Endothelial cell of hepatic sinusoid (primary cell): ENCODE measurements around the gene MTLN.
"Not testable (repeated sequence)": the region's sequence is repeated elsewhere in the genome, so short reads cannot be mapped to it uniquely, and the experiment has no call there.

Experiments
- in situ Hi-C: cut with HindIII; loops from 2 replicates; pipeline ENCODE4 v1.10.0; 2017; ENCODE audit warnings: low sequenced_read_pairs

MTLN gene

DNA sequence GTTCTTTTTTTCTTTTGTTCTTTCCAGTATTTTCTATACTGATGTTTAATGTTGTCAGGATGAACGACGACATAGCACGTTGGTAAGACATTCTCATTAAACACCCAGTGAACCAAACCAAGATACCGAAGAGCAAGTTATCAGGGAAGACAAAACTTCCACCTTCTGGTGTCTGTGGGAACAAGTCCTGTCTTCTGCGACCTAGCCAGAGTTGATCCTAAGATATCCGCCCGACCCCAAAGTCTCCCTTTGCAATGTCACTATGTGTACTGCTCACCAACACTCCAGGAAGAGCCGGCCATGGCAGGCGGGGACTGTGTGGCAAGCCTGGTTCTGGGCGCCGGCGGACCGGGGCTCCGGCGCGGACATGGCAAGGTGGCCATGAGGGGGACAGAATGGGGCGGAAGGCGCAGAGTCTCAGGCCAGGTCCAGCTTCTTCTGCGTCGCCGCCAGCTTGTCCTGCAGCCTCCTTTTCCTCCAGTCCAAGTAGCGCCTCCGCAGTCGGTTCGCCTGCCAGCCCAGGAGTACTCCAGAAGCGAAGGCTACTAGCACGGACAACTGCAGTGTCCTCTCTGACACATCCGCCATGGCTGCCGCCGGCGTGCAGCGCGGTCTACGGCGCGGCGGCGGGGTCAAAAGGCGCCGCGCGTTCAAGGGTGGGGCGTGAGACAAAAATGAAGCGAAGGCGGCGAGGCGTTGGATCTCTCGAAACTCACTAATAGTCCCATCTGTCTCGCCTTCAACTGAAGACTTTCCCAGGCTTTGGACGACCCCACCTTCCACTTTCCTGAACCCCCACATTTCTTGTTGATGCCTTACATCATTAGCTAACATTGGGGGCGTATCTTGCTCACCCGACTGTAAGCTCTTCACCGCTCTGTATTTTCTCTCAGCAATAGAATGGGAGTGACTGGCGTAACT, at the start of gene MTLN:
Gene MTLN, minus strand, starts transcription at position 610 of the 921 bp plus-strand sequence. Its CDS starts 22 bp downstream, at position 588.
- in situ Hi-C loops = no loop called here

GRCh38 chr2:110261910-110262309, 49.6 kb upstream of the MTLN start:
- in situ Hi-C loops = not testable (repeated sequence)

DNA sequence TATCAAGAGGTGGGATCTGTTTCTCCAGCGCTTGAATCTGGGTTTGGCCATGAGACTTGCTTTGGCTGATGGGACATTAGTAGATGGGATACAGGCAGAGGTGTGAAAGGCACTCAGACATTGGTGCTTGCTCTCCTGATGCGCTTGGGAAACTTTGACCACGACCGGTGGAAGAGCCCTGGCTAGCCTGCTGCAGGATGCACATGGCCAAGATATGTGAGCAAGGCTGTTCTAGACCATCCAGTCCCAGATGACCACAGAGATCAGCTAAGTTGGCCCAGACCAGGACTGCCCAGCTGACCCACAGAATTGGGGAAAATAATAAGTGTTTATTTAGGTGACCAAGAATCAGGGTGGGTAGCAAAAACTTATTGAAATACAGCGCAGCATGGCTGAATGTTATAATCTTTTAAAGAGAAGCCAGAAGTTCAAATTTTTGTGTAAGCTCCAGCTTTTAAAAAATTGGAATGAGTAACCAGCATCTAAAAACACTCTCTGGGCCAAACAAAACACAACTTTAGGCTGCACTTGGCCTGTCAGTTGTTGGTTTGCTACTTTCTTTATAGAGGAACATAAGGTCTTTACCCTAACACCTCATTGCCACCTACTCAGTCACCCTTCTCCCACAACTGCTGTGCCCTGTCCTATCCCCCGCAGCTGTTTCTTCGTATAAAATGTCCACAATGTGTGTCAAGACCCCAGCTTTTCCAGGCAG, 35.9 kb upstream of the MTLN start:
- in situ Hi-C loops = not testable (repeated sequence)

- in situ Hi-C loops = not testable (repeated sequence)
Measured at GRCh38 chr2:110245488-110246435, 33.4 kb upstream of the MTLN start.

DNA sequence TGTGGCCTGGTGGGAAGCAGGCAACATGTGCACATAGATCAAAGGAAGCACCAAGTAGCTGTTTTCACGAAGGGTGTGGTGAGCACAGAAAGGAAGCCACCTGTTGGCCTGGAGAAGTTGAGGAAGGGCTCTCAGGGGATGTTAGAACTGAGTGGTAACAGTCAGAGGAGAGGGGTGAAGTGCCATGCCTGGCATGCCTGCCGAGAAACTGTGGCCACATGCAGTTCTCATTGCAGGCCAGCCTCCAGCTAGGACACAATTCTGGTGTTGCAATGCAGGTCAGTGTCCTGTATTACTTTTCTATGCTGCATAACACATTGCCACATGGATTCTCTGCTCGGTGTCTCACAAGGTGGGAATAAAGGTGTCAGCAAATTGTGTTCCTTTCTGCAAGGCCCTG, 30.9 kb upstream of the MTLN start:
- in situ Hi-C loops = not testable (repeated sequence)

DNA sequence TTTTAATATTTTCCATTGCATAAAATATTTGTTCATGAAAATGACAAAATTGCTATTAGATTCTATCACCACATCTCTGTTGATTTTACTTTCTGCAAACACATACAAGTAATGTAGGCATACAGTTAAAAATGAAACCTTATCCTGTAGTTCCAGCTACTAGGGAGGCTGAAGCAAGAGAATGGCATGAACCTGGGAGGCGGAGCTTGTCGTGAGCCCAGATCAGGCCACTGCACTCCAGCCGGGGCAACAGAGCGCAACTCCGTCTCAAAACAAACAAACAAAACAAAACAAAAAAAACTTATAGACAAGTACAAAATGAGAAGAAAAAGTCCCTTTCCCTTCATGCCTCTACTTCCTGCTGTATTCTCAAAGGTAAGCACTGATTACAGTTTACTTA, 22.2 kb upstream of the MTLN start:
- in situ Hi-C loops = not testable (repeated sequence)

DNA sequence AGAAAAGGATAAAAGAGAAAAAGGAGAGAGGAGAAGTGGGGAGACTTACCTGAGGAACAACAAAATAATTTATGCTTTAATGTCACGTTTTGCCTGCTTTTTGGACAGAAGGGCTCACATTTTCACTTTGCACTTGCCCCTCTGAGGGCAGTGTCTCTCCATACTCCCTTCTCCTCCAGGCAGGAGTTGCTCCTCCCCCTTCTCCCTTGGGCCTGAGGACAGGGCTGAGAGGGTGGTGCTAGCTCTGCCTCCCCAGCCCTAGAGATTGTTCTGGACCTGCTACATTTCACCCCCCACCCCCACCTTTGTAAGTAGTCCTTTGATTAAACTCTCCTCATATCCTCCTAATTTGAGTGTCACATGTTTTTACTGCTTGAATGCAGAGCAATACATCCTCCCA, 17.5 kb upstream of the MTLN start:
- in situ Hi-C loops = not testable (repeated sequence)

- in situ Hi-C loops = not testable (repeated sequence)
Measured at GRCh38 chr2:110222626-110223025, 10.3 kb upstream of the MTLN start.

DNA sequence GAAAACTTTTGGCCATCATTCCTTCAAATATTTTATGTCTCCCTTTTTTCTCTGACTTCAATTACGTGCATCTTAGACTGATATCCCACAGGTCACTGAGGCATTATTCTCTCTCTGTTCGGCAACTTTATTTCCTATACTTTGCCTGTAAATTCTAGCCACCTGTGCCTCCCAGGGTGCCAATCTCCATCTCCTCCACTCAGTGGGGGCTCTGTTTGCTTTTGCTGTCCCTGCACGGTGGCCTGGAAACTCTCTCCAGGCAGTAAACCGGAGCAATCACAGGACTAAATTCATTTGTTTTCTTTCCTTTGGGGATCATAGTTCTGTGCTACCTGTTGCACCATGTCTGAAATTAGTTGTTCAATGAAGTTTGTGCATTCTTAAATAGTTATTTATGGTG, 9.6 kb upstream of the MTLN start:
- in situ Hi-C loops = no loop called here

- in situ Hi-C loops = no loop called here
Measured at GRCh38 chr2:110220190-110220564, 7.8 kb upstream of the MTLN start.

DNA sequence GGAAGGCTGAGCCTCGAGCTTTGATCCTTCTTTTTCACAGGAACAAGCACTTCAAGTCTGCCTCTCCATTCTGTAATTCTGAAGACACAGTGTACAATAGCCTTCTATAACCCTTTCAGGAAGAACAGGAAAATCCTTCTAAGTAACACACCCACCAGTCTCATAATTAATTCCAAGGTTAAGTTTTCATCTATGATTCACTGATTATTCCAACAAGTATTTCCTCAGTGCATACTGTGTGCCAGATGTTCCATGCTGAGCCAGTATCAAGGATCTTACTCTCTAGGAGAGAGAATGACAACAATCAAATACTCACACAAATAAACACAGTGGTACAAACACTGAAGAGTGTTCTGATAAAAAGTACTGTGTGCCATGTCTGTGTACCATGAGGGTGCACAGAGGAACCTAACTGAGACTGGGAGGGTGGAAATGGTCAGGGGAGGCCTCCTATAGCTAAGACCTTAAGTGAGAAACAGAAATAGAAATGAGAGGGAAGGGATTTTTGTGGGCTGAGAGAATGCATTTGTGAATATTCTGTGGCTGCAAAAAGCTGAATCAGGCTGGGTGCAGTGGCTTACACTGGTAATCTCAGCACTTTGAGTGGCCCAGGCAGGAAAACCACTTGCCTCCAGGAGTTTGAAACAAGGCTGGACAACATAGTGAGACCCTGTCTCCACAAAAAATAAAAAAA, 7.3 kb upstream of the MTLN start:
- in situ Hi-C loops = no loop called here

GRCh38 chr2:110218889-110219288, 6.5 kb upstream of the MTLN start:
- in situ Hi-C loops = not testable (repeated sequence)

GRCh38 chr2:110216803-110217202, 4.5 kb upstream of the MTLN start:
- in situ Hi-C loops = no loop called here

GRCh38 chr2:110216199-110216598, 3.9 kb upstream of the MTLN start:
- in situ Hi-C loops = no loop called here

DNA sequence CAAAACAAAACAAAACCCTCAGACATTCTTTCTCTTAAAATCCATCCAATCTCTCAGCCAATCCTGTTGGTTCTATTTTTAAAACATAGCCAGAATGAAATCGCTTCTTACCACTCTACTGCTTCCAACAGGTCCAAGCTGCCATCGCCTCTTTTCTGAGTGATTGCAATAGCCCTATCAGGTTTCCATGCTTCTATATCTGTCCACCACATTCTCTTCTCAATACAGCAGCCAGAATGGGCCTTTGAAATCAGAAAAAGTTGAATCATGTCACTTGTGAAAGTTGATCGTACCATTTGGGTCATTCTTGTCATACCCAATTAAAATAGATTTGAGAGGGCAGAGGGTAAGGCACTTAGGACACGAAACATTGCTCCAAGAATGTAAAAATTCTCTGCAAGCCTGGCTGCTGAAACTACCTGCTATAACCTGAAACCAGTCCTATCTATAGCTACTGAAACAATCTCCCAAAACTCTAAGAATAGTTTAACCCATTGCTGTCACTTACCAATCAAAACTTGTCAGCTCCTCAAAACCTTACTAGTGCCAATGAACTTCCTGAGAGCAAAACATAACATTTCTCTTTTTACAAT, 3.3 kb upstream of the MTLN start:
- in situ Hi-C loops = no loop called here

- in situ Hi-C loops = no loop called here
Measured at GRCh38 chr2:110215091-110215490, 2.7 kb upstream of the MTLN start.

DNA sequence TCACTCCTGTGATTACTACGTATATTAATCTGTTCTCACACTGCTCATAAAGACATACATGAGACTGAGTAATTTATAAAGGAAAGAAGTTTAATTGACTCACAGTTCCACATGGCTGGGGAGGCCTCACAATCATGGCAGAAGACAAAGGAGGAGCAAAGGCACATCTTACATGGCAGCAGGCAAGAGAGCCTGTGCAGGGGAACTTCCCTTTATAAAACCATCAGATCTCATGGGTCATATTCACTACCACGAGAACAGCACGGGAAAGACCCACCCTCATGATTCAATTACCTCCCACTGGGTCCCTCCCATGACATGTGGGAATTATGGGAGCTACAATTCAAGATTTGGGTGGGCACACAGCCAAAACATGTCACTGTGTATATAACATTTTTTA, 1.2 kb upstream of the MTLN start:
- in situ Hi-C loops = not testable (repeated sequence)

GRCh38 chr2:110205660-110206455, 6.5 kb downstream of the MTLN start:
- in situ Hi-C loops = no loop called here
